ENCODE data around the gene LRTM1.

LRTM1 gene

GRCh38 chr3:54917174-54917573 lies 10.7 kb downstream of the LRTM1 start:
- Histone ChIP-seq H3K79me2 (ENCODE audit: insufficient read depth, low read length) (no peaks in the 10 kb centered on the region), H3F3A (ENCODE audit: insufficient read depth, low read length) (no peaks in the 10 kb centered on the region), H3K4me1 (ENCODE audit: insufficient read depth, low read length, severe bottlenecking) (no peaks in the 10 kb centered on the region), H2AFZ (ENCODE audit: low read length) (no peak overlapping the region), H3K36me3 (ENCODE audit: insufficient read depth, low read length) (no peaks in the 10 kb centered on the region), H3K27ac (ENCODE audit: low read depth, low read length, poor library complexity, severe bottlenecking) (no peak overlapping the region), H3K9me3 (ENCODE audit: low read length) (no peaks in the 10 kb centered on the region), H3K27me3 (ENCODE audit: insufficient read depth, low read length) (no peaks in the 10 kb centered on the region), H3K4me2 (ENCODE audit: low read length) (no peak overlapping the region), H3K9me2 (ENCODE audit: low read depth, low read length) (no peaks in the 10 kb centered on the region), H3K4me3 (ENCODE audit: low read depth, low read length, poor library complexity, severe bottlenecking) (no peak overlapping the region), H3K9ac (ENCODE audit: low read length) (no peak overlapping the region), H4K20me1 (ENCODE audit: insufficient read depth, low read length) (no peaks in the 10 kb centered on the region)
- TF ChIP-seq EZH2 (IDR thresholded peaks at IDR 0.05; ENCODE audit: borderline replicate concordance, low read length): no peak
- TF ChIP-seq, protein P1, sequence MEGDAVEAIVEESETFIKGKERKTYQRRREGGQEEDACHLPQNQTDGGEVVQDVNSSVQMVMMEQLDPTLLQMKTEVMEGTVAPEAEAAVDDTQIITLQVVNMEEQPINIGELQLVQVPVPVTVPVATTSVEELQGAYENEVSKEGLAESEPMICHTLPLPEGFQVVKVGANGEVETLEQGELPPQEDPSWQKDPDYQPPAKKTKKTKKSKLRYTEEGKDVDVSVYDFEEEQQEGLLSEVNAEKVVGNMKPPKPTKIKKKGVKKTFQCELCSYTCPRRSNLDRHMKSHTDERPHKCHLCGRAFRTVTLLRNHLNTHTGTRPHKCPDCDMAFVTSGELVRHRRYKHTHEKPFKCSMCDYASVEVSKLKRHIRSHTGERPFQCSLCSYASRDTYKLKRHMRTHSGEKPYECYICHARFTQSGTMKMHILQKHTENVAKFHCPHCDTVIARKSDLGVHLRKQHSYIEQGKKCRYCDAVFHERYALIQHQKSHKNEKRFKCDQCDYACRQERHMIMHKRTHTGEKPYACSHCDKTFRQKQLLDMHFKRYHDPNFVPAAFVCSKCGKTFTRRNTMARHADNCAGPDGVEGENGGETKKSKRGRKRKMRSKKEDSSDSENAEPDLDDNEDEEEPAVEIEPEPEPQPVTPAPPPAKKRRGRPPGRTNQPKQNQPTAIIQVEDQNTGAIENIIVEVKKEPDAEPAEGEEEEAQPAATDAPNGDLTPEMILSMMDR (IDR thresholded peaks at IDR 0.05; ENCODE audit: low read length): no peak

GRCh38 chr3:54916732-54917131 lies 11.1 kb downstream of the LRTM1 start:
- Histone ChIP-seq H3K27me3 (ENCODE audit: insufficient read depth, low read length) (no peaks in the 10 kb centered on the region), H3K9me3 (ENCODE audit: low read length) (no peaks in the 10 kb centered on the region), H3F3A (ENCODE audit: insufficient read depth, low read length) (no peaks in the 10 kb centered on the region), H3K4me1 (ENCODE audit: insufficient read depth, low read length, severe bottlenecking) (no peaks in the 10 kb centered on the region), H3K27ac (ENCODE audit: low read depth, low read length, poor library complexity, severe bottlenecking) (no peak overlapping the region), H3K36me3 (ENCODE audit: insufficient read depth, low read length) (no peaks in the 10 kb centered on the region), H3K4me2 (ENCODE audit: low read length) (no peak overlapping the region), H3K79me2 (ENCODE audit: insufficient read depth, low read length) (no peaks in the 10 kb centered on the region), H3K9ac (ENCODE audit: low read length) (no peak overlapping the region), H2AFZ (ENCODE audit: low read length) (no peak overlapping the region), H3K4me3 (ENCODE audit: low read depth, low read length, poor library complexity, severe bottlenecking) (no peak overlapping the region), H4K20me1 (ENCODE audit: insufficient read depth, low read length) (no peaks in the 10 kb centered on the region), H3K9me2 (ENCODE audit: low read depth, low read length) (no peaks in the 10 kb centered on the region)
- TF ChIP-seq, protein P1 (IDR thresholded peaks at IDR 0.05; ENCODE audit: low read length): no peak
- TF ChIP-seq EZH2 (IDR thresholded peaks at IDR 0.05; ENCODE audit: borderline replicate concordance, low read length): no peak

DNA sequence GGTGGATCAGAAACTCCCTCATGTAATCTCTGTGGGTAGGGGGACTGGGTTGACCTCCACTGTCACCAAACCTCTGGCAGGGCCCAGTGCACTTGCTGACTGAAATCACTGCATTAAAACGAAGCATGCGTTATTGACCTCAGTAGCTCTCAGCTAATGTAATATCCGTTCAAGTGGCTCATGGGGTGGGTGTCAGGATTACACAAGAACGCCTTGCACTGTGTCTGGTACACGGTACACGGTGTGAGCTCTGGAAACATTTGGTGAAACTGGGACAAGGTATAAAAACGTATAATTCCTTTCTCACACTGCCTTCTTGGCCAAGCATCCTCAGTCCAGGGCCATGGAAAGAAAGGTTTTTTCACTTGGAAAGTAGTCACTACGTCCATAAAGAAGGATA lies 11.9 kb downstream of the LRTM1 start:
- Histone ChIP-seq H3K4me3 (ENCODE audit: low read depth, low read length, poor library complexity, severe bottlenecking) (no peak overlapping the region), H2AFZ (ENCODE audit: low read length) (no peak overlapping the region)

More for the DNA sequence above, 11.9 kb downstream of the LRTM1 start:
- Histone ChIP-seq H3K4me1 (ENCODE audit: insufficient read depth, low read length, severe bottlenecking) (no peaks in the 10 kb centered on the region), H4K20me1 (ENCODE audit: insufficient read depth, low read length) (no peaks in the 10 kb centered on the region), H3K9me3 (ENCODE audit: low read length) (no peaks in the 10 kb centered on the region), H3K4me2 (ENCODE audit: low read length) (no peak overlapping the region), H3K27ac (ENCODE audit: low read depth, low read length, poor library complexity, severe bottlenecking) (no peak overlapping the region), H3K27me3 (ENCODE audit: insufficient read depth, low read length) (no peaks in the 10 kb centered on the region), H3F3A (ENCODE audit: insufficient read depth, low read length) (no peaks in the 10 kb centered on the region), H3K79me2 (ENCODE audit: insufficient read depth, low read length) (no peaks in the 10 kb centered on the region), H3K9me2 (ENCODE audit: low read depth, low read length) (no peaks in the 10 kb centered on the region), H3K9ac (ENCODE audit: low read length) (no peak overlapping the region), H3K36me3 (ENCODE audit: insufficient read depth, low read length) (no peaks in the 10 kb centered on the region)
- TF ChIP-seq, protein P1 (IDR thresholded peaks at IDR 0.05; ENCODE audit: low read length): no peak
- TF ChIP-seq EZH2 (IDR thresholded peaks at IDR 0.05; ENCODE audit: borderline replicate concordance, low read length): no peak
